HS-5 (cell line): ENCODE results near the gene ETNK2.
A peak's percentile ranks its signal among the peaks of the same experiment; 100 is the strongest.

Experiments used
- DNase-seq: peaks from one replicate; pipeline ENCODE4 v3.0.0-alpha.2; 2012; ENCODE audit warnings: low read depth

The ETNK2 gene

DNA sequence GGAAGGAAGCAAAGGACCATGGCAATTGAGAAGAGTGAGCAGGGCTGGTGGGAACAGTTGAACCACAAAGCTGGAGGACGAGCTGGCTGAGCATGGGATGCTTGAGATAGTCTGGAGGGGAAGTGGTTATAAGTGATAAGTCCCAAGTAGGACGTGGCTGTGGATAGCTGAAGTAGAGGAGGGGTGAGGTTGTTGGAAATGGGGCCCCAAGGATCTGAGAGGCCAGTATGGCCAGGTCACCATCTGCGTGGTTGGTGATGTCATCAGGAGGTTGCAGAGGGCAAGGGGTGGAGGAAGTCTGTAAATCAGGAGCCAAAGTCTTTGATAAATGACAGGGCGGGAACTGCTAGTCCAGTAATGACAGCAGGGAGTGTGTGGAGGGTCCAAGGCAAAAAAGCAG, 25.3 kb upstream of the ETNK2 start:
- DNase-seq: peak; percentile 18

DNA sequence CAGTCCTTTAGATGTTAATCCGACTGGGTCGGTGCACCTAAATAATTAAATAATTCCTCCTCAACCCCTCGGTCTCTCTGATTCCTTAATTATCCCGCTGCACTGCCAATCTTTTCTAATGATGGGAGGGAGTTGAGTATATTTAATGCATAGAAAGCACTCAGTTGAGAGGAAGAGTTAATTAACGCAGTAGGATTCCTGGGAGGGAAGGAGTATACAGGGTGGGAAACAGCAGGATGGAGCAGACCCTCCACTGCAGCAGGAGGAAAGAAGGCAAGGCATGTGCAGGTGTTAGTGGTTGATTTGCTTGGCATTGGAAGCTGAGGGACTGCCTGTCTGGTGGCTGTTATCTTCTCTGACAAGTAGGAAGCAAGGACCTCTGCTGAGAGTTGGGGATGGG, 24.2 kb upstream of the ETNK2 start:
- DNase-seq: no peak

DNA sequence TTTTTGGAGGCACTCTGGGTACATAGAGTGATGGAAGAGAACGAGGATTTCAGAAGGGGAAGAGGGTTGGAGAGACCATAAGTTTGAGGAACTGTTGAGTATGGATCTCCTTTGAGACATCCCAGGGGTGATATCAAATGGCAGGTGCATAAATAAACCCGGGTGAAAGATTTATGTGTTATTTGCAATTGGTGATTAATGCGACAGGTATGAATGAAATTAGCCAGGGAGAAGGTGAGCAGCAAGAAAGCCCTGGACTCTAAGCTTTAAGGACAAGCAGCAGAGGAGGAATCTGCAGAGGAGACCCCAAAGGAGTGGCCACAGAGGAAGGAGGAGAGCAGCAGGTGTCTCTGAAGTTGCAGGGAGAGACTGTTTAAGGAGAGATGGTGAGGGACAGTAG, 23.1 kb upstream of the ETNK2 start:
- no peak for DNase-seq

DNA sequence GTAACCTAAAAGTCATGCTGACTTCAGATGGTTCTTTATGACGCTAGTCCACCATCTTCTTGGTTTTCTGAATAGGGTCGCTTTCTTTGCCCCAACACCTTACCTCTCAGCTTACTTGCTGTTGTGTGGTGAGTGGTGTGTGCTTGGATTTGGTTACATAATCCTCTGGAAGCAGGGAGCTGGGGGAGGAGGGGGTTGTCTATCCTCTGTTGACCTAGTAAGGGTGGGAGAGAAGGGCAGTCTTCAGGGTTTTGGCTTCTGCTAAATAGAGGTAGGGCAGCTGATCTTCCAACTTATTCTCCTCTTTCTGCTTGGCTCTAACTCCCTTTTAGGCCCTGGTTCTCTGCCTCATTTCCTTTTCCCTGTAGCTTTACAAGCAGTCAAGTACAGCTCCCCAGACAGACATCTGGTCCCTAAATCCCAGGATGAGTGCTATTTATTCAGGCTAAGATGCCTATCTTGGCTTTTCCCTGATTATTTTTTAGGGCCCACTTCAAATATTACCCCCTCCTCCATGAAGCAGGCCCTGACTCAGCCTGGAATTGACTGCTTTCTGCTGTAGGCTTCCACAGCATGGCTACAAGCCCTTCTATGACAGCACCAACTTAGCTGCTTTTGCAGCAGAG, 20.7 kb upstream of the ETNK2 start:
- DNase-seq: no peak

DNA sequence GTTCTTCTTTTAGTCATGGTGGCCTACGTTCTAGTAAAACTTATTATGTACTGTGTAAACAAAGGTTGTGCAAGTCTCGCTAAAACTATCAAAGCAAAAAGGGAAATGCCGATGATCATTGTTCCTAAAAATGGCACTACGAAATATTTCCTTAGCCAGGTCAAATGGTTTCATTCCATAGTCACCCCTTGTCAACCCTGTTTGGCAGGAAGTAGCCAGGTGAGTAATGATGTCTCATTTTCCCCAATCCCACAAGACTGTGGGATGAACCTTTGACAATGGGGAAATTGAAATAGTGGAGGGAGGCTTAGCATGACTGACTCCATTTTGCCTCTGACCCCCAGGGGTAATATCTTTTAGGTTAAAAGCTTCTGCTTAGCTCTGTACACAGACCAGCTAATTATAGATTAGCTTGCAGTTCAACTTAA, 19.9 kb upstream of the ETNK2 start:
- peak; percentile 91 for DNase-seq

DNA sequence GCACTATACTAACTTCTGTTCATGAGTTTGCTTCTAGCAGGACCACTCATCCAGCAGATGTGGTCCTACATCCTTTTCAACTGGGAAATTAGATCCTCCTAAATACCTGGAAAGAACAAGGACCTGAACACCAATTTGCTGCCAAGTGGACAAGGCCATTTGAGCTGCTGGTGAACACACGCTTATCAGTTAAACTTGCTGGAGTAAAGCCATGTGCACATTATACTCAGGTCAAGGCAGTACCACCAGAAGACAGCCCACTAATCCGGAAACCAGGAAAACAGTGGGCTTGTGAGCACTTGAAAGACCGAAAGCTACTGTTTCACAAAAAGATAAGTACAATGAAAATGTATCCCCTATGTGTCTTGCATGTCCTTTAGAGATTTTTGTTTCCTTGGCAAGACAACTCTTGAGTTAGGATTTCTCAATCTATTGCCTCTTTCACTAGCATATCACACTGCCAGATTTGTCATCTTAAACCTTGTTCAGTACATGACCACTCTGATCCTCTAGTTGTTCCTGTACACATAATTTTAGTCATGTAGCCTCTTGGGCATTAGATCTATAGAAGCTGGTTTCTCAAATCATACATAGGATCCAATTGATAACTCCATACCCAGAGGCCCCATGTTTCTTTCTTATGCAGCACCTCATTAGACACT, 18.8 kb upstream of the ETNK2 start:
- no peak for DNase-seq

DNA sequence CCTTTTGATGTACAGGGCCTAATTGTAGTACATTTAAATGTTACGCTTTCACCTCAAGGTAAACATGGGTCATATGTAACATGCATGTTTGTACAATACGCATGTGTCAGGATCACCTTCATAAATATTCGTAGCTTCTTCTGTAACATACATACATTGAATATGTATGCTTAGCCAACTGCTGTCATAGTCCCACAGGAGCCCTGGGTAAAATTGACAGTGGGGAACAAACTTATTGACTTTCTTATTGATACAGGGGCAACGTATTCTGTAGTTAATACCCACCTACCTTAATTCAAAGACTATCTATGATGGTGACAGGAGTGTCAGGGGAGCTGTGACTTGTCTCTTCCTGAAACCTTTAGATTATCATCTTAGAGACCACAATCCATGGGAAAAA, 18.0 kb upstream of the ETNK2 start:
- no peak for DNase-seq

DNA sequence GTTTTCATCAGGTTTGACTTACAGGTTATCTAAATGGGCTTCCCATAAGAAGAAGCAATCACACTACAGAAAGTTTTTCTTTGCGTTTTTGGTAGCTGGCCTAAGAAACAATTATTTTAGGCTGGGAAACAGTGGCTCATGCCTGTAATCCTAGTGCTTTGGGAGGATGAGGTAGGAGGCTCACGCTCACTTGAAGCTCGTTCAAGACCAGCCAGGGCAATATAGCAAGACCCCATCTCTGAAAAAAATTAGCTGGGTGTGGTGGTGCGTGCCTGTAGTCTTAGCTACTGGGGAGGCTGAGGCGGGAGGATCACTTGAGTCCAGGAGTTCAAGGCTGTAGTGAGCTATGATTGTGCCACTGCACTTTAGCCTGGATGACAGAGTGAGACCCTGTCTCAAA, 15.9 kb upstream of the ETNK2 start:
- DNase-seq: no peak

DNA sequence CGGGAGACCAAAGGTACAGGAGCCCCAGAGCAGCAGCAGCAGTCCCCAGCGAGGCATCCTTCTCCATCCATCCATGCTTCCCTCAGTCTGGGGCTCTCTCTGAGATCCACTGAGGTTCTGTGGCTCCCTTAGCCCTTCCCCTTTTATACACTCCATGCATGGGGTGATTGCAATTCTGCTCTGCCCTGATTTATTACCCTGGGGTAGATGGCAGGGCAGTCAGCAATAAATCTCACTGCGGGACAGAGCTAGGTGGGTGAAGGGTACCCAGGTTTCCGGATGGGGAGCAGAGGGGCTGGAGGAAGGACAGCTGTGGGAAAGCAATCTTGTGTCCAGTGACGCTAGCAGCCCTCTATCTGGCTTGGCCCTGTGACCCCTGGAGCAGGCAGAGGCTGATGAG, 14.4 kb upstream of the ETNK2 start, which contains the start of gene REN:
Gene REN (minus strand): TSS at position 119 of the 400 bp plus-strand sequence. CDS start 44 bp downstream, at position 75.
- no peak for DNase-seq

DNA sequence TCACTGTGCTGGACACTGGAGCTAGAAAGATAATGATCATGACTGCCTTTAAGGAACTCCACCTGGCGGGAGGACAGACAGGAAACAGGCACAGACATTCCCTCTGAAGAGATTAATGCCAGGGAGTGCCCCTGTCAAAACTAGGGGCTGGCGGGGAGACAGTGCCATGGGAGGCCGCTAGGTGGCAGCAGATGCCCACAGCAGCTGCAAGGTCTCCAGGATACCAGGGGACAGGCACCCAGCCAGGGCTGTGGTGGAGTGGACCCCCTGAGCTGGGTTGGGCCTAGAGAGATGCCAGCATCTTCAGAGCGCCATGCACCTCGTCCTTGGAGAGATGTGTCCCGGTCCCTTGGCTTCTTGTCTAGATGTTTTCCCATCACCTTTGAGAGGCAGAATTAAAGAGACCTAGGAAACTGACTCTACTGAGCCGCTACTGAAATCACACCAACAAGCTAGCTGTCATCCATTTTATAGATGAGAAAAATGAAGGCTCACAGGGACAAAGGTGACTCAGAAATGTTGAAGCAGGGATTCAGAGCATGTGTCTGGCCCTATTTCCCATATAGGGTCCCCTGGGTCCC, 10.7 kb upstream of the ETNK2 start:
- DNase-seq: peak; percentile 35

DNA sequence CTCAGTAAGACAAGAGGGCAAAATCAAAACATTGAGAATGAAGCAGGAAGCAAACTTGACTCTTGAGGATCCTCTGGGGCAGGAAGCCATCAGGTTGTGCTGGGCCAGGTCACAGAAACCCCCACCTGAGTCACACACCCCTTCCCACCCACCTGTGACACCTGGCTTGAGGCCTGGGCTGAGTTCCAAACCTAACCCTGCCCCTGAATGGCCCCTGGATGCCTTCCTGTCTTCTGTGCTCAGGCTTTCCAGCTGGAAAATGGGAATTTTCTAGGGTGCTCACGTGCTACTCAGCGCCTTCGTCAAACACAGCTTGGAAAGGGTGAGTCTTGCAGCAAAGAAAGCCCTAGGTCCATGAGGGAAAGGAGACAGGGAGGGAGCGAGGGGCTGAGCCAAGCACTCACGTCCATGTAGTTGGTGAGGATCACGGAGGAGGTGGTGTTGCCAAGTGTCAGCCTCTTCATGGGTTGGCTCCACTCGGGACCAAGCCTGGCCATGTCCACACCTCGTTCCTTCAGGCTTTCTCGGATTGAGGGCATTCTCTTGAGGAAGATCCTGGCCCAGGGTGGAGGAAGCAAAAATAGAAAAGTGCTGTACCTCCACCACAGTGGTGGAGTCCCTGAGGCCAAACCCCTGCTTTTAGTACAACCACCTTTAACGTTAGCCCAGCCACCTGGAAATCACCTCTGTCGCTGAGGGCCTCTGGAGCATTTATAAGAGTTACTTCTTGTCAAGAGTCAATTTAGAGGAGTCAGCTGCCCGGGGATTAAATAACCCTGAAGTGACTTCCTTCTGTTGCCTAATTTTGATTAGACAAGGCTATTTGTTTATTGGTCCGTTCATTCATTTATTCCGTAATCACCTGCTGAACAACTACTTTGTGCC, 10.0 kb upstream of the ETNK2 start:
- DNase-seq: no peak

DNA sequence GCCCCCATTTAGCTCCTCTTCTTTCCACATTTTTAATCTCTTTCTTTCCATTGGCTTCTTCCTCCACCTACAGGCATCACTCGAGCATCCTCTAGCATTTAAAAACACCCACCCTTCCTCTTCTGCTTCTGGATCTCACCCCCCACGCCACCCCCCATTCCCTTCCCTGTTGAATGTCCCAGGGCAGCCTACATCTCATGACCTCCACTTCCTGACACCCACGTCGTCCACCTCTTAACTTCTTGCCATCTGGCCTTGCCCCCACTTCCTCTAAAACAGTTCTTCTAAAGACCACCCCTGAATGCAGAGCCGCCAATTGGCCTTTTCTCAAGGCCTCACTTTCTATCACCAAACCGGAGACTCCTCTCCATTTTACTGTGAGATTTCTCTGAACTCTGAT, 6.1 kb upstream of the ETNK2 start:
- DNase-seq: no peak

DNA sequence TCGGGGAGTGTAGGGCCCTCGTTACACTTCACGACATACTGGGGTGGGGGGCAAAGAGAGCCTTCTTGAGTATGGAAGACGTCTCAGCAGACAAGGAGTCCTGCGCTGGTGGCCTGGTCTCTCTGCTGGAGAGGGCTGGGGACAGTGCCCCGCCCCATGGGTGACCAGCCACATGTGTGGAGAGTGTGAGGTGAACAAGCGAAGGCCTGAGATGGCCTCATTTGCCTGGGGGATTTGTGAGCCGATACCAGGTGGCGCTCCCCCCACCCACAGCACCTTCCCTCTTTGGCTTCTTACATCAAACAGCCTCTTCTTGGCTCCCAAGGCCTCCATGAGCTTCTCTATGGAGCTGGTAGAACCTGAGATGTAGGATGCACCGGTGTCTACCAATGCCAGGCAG, 4.0 kb upstream of the ETNK2 start:
- no peak for DNase-seq

DNA sequence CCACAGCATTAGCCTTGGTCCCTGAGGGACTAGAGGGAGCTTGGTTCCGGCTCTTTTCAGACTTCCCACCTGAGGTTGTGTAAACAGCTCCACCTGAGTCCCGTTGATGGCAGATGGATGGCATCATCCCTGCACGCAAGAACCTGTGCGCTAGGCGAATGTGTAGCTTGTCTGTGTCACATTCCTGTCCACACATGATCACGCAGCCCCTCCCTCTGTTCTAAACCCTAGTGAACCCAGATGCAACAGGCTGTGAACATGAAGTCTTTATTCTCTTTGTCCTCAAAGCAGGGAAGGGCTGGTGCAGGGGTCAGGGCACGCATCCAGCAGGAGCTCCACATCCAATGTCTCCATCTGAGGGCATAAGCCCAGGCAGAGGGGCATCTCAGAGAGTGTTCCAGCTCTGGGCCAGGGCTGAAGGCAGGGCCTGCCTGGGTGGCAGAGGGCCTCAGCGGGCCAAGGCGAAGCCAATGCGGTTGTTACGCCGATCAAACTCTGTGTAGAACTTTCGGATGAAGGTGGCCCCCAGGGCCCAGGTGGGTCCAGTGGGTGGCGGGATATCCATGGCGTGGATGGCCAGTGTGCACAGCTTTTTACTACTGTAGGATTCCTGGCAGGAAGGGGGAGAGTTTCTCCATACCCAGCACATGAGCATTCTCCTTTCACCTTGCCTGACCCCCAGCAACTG, 2.9 kb upstream of the ETNK2 start:
- DNase-seq: no peak

DNA sequence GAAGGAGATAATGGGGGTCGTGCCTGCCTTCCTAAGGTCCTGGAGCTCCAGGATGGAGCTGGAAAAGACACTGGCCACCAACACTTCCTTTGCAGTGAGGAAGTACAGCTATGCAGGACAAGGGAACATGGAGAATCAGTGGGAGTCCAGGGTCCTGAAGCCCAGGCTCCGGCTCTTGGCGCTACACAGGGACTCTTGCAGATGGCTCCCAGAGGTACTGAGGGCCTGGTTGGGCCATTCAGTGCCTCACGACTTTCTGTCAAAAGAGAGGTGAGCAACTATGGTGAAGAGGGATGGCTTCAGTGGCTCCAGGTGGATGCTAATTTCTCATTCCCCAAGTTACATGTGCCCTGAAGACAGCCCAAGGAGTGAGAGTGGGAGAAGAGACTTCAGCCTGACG, 1.8 kb upstream of the ETNK2 start:
- DNase-seq: no peak

DNA sequence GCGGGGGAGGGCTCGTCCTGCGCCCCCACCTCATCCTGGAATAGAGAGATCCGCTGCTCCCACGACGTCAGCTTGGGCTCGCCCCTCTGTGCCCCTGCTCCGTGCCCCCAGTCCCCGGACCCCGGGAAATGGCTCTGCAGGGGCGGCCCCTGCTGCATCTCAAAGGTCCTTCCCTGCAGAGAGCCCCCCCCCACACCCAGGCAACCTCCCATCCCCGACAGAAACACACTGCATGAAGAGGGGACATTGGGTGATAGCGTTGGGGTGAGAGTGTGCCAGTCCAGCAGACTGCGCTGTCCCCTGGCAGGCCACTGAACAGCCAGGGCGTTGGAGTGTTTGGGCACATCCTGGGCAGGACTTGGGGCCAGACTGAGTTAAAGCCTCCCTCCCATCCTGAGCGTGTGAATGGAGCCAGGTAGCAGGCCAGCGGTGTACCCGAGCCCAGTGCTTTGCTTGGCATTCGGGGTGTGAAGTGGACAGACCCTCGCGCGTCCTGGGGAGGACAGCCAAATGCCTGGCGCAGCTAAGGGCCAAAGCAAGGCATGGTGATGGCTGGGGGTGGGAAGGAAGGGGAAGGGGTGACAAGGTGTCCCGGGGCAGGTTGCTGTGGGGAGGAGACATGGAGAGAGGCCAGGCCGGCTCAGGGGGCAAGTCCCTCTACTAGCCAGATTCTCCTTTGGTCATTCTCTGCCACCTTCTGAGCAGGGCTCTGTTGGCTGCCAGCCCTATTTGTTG, 633 bp upstream of the ETNK2 start:
- DNase-seq: no peak

DNA sequence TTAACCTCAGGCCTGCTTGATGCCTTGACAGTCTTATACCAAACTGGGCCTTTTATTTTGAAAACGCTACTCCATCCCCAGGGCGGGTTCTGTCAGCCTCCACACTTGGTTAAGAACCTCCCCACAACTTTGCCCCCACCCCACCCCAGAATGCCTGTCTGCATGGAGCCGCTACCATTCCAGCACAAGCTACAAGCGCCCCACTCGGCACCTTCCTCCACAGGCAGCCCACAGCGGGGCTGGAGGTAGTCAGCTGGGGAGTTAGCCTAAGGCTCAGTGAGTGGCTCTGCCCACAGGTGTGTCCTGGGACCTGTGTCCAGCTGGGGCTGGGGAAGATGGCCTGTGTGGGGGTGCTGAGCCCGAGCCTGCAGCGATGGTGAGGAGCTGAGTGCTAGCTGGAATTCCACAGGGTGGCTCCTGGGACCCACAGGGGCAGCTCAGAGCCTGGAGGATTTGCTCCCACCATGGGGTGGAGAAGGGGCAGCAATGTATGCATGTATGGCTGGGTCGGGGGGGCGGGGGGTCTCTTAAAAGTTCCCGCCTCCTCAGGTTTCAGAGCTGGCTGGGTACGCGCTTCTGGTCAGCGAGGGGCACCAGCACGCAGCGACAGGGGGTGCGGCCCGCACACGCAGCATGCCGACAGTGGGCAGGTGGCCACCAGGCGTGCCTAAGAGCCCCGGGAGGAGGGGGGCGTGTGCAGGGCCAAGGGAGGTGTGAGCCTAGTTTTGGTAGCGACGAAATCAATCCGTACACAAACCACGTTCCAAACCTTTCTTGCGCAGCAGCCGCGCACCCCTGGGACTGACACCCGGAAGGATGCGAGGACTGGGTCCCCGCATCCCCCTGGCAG, 917 bp downstream of the ETNK2 start:
- DNase-seq: no peak

DNA sequence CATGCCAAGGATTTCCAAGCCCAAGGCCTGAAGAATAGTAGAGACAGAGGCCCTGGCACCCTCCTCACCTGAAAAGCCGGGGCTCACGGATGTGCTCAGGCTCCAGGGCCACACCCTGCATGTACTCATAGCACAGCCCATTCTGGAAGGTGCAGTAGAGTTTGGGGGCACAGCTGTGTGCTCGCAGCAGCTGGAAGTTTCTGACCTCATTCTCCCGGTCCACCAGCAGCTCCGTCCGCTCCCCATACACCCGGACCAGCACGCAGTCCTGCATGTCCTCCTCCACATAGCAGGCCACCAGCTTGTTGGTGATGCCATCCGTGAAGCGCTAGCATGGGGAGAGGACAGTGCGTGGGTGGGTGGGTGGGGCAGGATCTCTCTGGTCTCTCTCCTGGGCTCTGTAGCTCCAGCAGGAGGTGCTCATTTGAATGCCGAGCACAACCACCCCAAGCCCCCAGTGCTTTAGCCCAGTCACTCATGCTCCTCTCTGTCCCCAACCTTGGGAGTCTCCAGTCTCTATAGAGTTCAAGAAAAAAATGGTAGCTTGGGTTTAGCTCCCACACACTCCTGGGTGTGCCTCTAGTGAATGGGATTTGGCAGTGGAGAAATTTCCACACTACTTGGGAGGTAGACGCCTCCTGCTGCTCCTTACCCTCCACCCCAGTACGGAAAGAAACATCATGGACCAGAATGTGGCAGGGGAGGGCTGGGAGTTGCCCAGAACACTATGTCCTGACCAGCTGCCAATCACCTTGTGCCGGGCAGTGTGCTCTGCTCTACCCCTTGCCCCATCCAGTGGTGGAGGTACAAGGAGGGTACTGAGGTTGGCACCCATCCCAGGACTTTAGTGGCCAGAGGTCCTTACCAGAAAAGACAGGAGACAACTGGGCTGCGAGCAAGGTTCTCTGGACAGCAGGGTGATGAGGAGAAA, 1.9 kb downstream of the ETNK2 start:
- no peak for DNase-seq

DNA sequence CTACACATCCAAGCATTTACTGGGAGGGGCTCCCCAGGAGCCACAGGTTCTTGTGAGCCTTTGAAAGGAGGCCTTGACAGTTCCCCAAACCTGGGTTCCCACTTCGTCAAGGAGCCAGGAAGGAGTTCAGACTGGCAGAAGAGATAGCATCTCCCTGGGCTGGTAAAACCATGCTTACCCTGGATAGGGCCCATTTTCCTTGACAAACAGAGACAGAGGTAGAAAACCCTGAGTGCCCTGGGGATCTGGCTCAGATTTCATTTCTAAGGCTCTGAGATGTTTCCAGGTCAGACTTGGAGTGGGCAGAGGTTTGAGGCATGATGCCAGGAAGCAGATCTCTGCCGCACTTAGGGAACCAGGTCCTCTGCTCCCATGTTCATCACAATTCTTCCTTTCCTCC, 2.7 kb downstream of the ETNK2 start:
- DNase-seq: no peak
